Measurements from ENCODE around the gene DEFB112.

DNA sequence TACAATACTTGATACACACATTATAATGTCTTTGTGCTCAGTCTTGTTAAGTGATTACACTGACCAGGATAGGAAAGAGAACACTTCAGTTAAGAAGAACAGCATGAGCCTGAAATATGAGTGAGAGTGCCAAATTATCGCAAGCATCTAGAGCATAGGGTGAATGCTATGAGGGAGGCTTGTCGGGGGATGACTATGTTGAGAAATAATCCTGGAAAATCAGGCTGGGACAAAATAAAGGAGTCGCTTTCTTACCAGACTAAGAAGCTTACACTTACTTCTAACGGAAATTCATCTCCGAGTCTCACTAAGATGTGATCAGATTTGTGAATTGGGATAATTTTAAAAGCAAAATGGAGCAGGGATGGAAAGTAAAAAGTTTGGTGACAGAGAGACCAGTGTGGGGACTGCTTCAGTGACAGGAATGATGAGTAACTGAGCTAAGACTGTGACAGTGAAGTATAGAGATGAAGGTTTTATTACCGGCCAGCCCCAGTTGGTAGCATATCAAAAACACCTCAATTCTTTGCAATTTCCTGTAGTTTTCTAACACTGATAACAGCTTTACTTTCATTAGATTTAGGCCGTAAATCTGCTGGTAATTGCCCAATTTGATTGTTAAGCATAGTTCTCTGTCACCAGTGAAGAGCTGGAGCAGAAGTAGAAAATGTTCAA lies 48.4 kb upstream of the DEFB112 start:
- TF ChIP-seq EZH2phosphoT487 (IDR thresholded peaks at IDR 0.05; ENCODE audit: unreplicated experiment), result no peak
- TF ChIP-seq, protein P1, sequence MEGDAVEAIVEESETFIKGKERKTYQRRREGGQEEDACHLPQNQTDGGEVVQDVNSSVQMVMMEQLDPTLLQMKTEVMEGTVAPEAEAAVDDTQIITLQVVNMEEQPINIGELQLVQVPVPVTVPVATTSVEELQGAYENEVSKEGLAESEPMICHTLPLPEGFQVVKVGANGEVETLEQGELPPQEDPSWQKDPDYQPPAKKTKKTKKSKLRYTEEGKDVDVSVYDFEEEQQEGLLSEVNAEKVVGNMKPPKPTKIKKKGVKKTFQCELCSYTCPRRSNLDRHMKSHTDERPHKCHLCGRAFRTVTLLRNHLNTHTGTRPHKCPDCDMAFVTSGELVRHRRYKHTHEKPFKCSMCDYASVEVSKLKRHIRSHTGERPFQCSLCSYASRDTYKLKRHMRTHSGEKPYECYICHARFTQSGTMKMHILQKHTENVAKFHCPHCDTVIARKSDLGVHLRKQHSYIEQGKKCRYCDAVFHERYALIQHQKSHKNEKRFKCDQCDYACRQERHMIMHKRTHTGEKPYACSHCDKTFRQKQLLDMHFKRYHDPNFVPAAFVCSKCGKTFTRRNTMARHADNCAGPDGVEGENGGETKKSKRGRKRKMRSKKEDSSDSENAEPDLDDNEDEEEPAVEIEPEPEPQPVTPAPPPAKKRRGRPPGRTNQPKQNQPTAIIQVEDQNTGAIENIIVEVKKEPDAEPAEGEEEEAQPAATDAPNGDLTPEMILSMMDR (conservative IDR thresholded peaks at IDR 0.05; ENCODE audit: low read depth in 2 of 2), result no peak
- TF ChIP-seq, protein P2, sequence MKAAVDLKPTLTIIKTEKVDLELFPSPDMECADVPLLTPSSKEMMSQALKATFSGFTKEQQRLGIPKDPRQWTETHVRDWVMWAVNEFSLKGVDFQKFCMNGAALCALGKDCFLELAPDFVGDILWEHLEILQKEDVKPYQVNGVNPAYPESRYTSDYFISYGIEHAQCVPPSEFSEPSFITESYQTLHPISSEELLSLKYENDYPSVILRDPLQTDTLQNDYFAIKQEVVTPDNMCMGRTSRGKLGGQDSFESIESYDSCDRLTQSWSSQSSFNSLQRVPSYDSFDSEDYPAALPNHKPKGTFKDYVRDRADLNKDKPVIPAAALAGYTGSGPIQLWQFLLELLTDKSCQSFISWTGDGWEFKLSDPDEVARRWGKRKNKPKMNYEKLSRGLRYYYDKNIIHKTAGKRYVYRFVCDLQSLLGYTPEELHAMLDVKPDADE (IDR thresholded peaks at IDR 0.05), result no peak

Data from GM23338 (cell line).